ENCODE results near the gene MVD.

MVD gene

DNA sequence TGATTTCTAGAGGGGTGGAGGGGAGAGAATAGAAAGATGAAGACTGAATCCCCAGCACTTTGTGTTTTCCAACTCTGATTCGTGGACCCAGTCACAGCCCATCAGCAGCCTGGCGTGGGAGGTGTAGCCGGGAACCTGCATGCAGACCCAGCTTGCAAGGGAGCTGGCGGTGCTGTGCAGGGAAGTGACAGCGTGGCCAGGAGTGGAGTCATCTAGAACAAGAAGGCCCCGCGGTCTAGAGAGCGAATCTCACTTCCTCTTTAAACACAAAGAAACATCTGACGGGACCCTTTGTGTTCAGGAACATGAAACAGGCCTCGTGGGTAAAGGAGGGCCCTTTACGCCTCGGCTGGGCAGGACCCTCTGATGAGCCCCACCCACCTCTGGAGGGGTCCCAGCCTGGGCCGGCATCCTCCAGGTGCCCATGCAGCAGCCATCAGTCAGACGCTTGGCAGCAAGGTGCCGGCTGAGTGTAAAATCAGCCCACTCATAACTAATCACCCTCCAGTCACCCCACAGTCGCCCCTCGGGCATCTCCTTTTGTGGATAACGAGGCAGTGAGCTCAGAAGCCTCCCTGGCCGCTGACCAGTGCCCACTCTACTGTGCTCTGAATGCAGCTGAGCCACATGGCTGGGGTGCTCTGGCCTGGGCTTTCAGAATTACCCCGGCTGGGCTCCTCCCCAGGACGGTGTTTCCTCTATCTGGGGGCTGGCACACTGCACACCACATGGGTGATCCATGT is 19.0 kb upstream of the MVD start:
- Histone ChIP-seq H3K4me3 (ENCODE audit: low read depth in 1 of 2, low read length in 2 of 2) (peak overlapping the region; percentile 35 to 36), H3K36me3 (ENCODE audit: control insufficient read depth in 1 of 2, insufficient read depth in 2 of 2, low read length in 2 of 2) (peaks cover 0 to 3% of the 10 kb centered on the region in 2 donors), H3K4me1 (ENCODE audit: control insufficient read depth in 1 of 2, insufficient read depth in 2 of 2, low read length in 2 of 2) (peaks cover 20 to 42% of the 10 kb centered on the region in 2 donors), H3K9me3 (ENCODE audit: control insufficient read depth in 1 of 2, low read length in 2 of 2) (no peaks in the 10 kb centered on the region), H3K27ac (ENCODE audit: low read depth, low read length) (peak overlapping the region; percentile 63), H3K9ac (ENCODE audit: low read depth in 1 of 2, low read length in 2 of 2) (peak overlapping the region in 1 of 2 donors; percentile 25), H3K27me3 (ENCODE audit: control insufficient read depth in 1 of 2, insufficient read depth in 2 of 2, low read length in 2 of 2) (peaks cover 4 to 5% of the 10 kb centered on the region in 2 donors)

DNA sequence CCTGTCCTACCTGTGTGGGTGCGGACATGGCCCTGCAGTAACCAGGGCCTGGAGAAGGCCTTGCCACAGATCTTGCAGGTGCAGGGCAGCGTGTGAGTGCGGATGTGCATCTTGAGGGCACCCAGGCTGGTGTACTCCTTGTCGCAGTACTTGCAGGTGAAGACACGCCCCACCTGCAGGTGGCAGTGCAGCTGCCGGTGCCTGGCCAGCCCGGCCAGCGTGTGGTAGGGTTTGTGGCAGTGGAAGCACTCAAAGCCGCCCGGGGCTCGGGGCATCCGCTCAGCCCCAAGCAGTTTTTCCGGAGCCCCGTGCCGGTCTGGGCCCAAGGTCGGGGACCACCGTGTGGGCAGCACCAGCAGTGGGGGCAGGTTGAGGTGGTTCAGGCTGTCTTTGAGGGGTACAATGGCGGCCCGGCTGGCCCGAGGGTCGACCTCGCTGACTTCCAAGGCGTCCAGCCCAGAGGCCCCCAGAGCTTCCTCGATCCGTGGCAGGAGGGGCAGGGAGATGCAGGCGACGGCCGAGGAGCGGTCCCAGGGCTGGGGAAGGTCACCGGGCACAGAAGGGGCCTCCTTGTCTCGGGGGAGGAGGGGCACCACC is 18.3 kb upstream of the MVD start:
- H3K27me3 ChIP-seq (ENCODE audit: control insufficient read depth in 1 of 2, insufficient read depth in 2 of 2, low read length in 2 of 2), result peaks cover 4 to 5% of the 10 kb centered on the region in 2 donors
- peaks cover 0 to 3% of the 10 kb centered on the region in 2 donors for H3K36me3 ChIP-seq (ENCODE audit: control insufficient read depth in 1 of 2, insufficient read depth in 2 of 2, low read length in 2 of 2)
- H3K27ac ChIP-seq (ENCODE audit: low read depth, low read length), result no peak overlapping the region
- peak overlapping the region; percentile 35 to 36 for H3K4me3 ChIP-seq (ENCODE audit: low read depth in 1 of 2, low read length in 2 of 2)
- no peaks in the 10 kb centered on the region for H3K9me3 ChIP-seq (ENCODE audit: control insufficient read depth in 1 of 2, low read length in 2 of 2)
- peaks cover 16 to 38% of the 10 kb centered on the region in 2 donors for H3K4me1 ChIP-seq (ENCODE audit: control insufficient read depth in 1 of 2, insufficient read depth in 2 of 2, low read length in 2 of 2)
- peak overlapping the region in 1 of 2 donors; percentile 25 for H3K9ac ChIP-seq (ENCODE audit: low read depth in 1 of 2, low read length in 2 of 2)

DNA sequence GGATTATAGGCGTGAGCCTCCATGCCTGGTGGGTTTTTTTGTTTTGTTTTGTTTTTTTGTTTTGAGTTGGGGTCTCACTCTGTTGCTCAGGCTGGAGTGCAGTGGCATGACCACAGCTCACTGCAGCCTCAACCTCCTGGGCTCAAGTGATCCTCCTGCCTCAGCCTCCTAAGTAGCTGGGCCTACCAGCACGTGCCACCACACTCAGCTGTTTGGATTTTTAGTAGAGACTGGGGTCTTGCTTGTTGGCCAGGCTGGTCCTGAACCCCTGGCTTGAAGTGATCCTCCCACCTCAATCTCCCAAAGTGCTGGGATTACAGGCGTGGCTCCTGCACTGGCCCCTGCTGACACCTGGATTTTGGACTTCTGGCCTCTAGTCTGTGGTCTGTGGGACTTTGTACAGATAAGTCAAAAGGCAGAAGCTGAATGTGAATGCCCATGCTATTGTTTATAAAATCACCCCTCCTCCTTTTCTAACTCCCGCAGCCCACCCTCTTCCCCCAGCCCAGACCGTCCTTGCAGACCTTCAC is 17.7 kb upstream of the MVD start:
- Histone ChIP-seq H3K4me3 (ENCODE audit: low read depth in 1 of 2, low read length in 2 of 2) (no peak overlapping the region), H3K36me3 (ENCODE audit: control insufficient read depth in 1 of 2, insufficient read depth in 2 of 2, low read length in 2 of 2) (peaks cover 0 to 3% of the 10 kb centered on the region in 2 donors), H3K9me3 (ENCODE audit: control insufficient read depth in 1 of 2, low read length in 2 of 2) (no peaks in the 10 kb centered on the region), H3K27ac (ENCODE audit: low read depth, low read length) (no peak overlapping the region), H3K4me1 (ENCODE audit: control insufficient read depth in 1 of 2, insufficient read depth in 2 of 2, low read length in 2 of 2) (peaks cover 14 to 32% of the 10 kb centered on the region in 2 donors), H3K27me3 (ENCODE audit: control insufficient read depth in 1 of 2, insufficient read depth in 2 of 2, low read length in 2 of 2) (peaks cover 4% of the 10 kb centered on the region in 2 donors), H3K9ac (ENCODE audit: low read depth in 1 of 2, low read length in 2 of 2) (no peak overlapping the region)

DNA sequence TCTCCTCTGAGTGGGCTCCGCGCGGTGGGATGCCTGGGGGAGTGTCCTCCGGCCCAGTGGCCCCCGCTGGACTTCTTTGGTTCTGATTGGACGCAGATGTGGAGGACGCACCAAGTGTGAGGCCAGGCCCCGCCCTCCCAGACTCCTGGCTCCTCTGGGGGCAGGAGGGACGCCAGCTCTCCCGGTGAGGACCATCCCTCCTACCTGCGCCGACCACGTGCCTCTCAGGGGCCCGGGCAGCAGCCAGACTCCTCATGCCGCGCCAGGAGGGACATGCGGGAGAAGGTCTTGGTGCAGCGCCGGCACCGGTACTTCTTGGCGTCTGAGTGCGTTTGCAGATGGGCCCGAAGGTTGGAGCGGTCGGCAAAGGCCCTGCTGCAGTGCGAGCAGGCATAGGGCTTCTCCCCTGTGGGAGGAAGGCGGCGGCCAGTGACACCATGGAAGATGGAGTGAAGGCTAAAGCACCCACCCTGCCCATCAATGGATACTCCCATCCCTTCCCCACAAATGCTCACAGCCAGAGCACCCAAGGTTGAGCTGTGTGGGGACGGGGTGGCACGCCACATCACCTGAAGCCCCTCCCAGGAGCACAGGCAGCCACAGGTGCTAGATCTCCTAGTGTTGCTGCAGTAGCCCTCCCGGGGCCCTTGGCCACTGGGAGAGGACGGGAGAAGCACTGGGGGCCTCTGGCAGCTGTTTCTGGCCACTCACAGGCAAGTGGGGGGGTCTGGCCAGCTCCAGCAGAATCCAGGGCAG is 15.5 kb upstream of the MVD start:
- peaks cover 7 to 20% of the 10 kb centered on the region in 2 donors for H3K4me1 ChIP-seq (ENCODE audit: control insufficient read depth in 1 of 2, insufficient read depth in 2 of 2, low read length in 2 of 2)
- H3K9ac ChIP-seq (ENCODE audit: low read depth in 1 of 2, low read length in 2 of 2), result no peak overlapping the region
- H3K9me3 ChIP-seq (ENCODE audit: control insufficient read depth in 1 of 2, low read length in 2 of 2), result no peaks in the 10 kb centered on the region
- peaks cover 0 to 3% of the 10 kb centered on the region in 2 donors for H3K36me3 ChIP-seq (ENCODE audit: control insufficient read depth in 1 of 2, insufficient read depth in 2 of 2, low read length in 2 of 2)
- H3K4me3 ChIP-seq (ENCODE audit: low read depth in 1 of 2, low read length in 2 of 2), result no peak overlapping the region
- no peak overlapping the region for H3K27ac ChIP-seq (ENCODE audit: low read depth, low read length)
- H3K27me3 ChIP-seq (ENCODE audit: control insufficient read depth in 1 of 2, insufficient read depth in 2 of 2, low read length in 2 of 2), result no peaks in the 10 kb centered on the region

DNA sequence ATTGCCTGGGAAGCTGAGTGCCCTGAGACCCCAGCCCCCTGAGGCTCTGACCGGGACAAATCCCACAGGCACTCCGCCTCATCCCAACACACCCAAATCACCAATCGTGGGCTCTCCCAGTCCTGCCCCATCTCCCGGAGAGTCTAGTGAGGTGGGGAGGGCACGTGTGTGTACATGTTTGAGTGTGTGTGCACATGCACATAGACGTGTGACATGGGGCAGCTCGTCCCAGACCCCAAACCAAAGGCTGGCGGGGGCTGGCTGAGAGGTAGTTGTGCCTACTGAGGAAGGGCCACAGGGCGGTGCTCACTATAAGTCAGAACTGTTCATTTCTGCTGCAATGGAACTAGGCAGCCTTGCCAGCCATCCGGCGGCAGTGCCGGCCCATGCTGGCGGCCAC is 14.8 kb upstream of the MVD start:
- H3K9me3 ChIP-seq (ENCODE audit: control insufficient read depth in 1 of 2, low read length in 2 of 2), result no peaks in the 10 kb centered on the region
- H3K27ac ChIP-seq (ENCODE audit: low read depth, low read length), result no peak overlapping the region
- H3K4me3 ChIP-seq (ENCODE audit: low read depth in 1 of 2, low read length in 2 of 2), result no peak overlapping the region
- H3K36me3 ChIP-seq (ENCODE audit: control insufficient read depth in 1 of 2, insufficient read depth in 2 of 2, low read length in 2 of 2), result peaks cover 0 to 3% of the 10 kb centered on the region in 2 donors
- H3K27me3 ChIP-seq (ENCODE audit: control insufficient read depth in 1 of 2, insufficient read depth in 2 of 2, low read length in 2 of 2), result no peaks in the 10 kb centered on the region
- H3K9ac ChIP-seq (ENCODE audit: low read depth in 1 of 2, low read length in 2 of 2), result no peak overlapping the region
- peaks cover 7 to 20% of the 10 kb centered on the region in 2 donors for H3K4me1 ChIP-seq (ENCODE audit: control insufficient read depth in 1 of 2, insufficient read depth in 2 of 2, low read length in 2 of 2)

DNA sequence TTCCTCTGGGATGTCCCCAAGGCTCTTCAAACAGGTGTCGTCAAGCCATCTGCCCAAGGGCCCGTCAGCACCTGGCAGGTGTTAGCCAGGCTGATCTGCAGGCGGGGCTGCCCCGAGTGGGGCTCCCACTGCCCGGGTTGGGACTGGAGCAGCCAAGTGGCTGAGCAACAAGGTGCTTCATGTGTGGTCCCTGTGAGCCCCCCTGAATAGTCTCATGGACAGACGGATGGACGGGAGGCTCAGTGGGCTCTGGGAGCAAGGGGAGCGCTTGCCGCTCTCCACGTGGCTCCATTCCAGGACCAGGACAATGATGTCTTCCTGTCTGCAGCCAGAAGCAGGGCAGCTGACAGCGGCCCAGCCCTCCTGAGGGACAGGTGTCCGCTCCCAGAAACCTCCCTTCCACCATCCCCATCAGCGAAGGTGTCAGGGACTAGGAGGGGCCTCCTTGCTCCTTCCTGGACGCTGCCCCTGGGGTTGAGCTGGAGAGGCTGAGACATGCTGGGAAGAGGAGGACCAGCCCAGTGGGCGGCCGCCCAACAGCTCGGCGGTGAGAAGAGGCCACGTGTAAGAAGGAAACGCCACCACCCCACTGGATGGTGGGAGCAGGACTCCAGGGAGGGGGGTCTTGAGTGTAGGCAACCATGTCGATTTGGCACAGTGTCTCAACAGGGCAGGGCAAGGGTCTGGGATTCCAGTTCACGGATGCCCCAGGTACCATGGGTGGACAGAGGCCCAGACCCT is 13.8 kb upstream of the MVD start:
- Histone ChIP-seq H3K4me3 (ENCODE audit: low read depth in 1 of 2, low read length in 2 of 2) (no peak overlapping the region), H3K9ac (ENCODE audit: low read depth in 1 of 2, low read length in 2 of 2) (no peak overlapping the region), H3K9me3 (ENCODE audit: control insufficient read depth in 1 of 2, low read length in 2 of 2) (no peaks in the 10 kb centered on the region), H3K27ac (ENCODE audit: low read depth, low read length) (no peak overlapping the region), H3K4me1 (ENCODE audit: control insufficient read depth in 1 of 2, insufficient read depth in 2 of 2, low read length in 2 of 2) (peaks cover 0 to 12% of the 10 kb centered on the region in 2 donors), H3K36me3 (ENCODE audit: control insufficient read depth in 1 of 2, insufficient read depth in 2 of 2, low read length in 2 of 2) (peaks cover 0 to 3% of the 10 kb centered on the region in 2 donors), H3K27me3 (ENCODE audit: control insufficient read depth in 1 of 2, insufficient read depth in 2 of 2, low read length in 2 of 2) (no peaks in the 10 kb centered on the region)

DNA sequence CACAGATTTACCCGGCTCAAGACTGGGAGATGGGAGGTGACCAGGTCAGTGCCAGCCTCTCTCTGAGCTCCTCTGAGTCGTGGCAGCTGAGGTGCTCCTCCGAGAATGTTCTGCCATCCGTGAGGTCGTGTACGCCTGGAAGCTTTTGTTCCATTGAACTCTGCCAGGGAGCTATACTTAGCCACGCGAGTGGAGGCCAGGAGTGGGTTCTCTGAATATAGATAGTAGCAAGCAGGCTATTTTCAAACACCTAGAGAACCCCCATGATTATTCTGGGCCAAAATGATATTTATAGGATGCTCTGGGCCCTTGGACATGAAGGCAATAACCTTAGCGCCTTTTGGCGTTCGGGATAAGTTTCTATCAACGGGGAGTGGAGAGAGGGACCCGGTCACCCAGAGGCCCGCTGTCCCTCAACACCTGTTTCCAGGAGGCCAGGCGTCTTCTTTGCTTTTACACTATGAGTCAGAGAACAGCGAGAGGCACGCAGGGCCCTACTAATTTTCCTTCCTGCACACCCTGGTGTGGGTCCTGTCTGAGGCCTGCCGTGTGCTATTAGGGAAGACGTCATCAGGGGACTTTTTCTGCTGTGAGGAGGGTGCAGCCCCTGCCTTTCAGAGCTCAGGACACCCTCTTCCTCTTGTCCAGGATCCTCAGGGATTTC is 11.0 kb upstream of the MVD start:
- Histone ChIP-seq H3K9me3 (ENCODE audit: control insufficient read depth in 1 of 2, low read length in 2 of 2) (no peaks in the 10 kb centered on the region), H3K4me1 (ENCODE audit: control insufficient read depth in 1 of 2, insufficient read depth in 2 of 2, low read length in 2 of 2) (no peaks in the 10 kb centered on the region), H3K36me3 (ENCODE audit: control insufficient read depth in 1 of 2, insufficient read depth in 2 of 2, low read length in 2 of 2) (peaks cover 0 to 3% of the 10 kb centered on the region in 2 donors), H3K27me3 (ENCODE audit: control insufficient read depth in 1 of 2, insufficient read depth in 2 of 2, low read length in 2 of 2) (no peaks in the 10 kb centered on the region), H3K9ac (ENCODE audit: low read depth in 1 of 2, low read length in 2 of 2) (no peak overlapping the region), H3K27ac (ENCODE audit: low read depth, low read length) (no peak overlapping the region), H3K4me3 (ENCODE audit: low read depth in 1 of 2, low read length in 2 of 2) (no peak overlapping the region)

DNA sequence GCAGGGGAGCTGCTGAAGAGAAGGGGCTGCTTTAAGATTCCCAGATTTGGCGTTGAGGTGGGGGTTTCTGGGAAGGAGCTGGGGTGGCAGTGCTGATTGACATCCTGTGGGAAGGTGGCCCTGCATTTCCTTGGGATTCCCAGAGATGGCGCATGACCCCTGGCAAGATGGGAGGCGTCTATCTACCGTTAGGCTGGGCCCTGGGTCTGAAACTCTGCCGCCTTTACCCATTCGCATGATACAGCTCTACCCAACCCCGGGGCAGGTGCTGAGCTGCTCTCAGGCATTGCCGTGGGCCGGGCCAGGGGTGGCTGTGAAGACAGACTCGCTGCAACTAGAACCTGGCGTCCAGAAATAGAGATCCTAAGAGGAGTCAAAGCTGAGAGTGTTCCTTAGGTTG is 9.9 kb upstream of the MVD start:
- H3K27me3 ChIP-seq (ENCODE audit: control insufficient read depth in 1 of 2, insufficient read depth in 2 of 2, low read length in 2 of 2), result no peaks in the 10 kb centered on the region
- no peaks in the 10 kb centered on the region for H3K4me1 ChIP-seq (ENCODE audit: control insufficient read depth in 1 of 2, insufficient read depth in 2 of 2, low read length in 2 of 2)
- H3K27ac ChIP-seq (ENCODE audit: low read depth, low read length), result no peak overlapping the region
- H3K9ac ChIP-seq (ENCODE audit: low read depth in 1 of 2, low read length in 2 of 2), result no peak overlapping the region
- H3K4me3 ChIP-seq (ENCODE audit: low read depth in 1 of 2, low read length in 2 of 2), result no peak overlapping the region
- peaks cover 0 to 3% of the 10 kb centered on the region in 2 donors for H3K36me3 ChIP-seq (ENCODE audit: control insufficient read depth in 1 of 2, insufficient read depth in 2 of 2, low read length in 2 of 2)
- H3K9me3 ChIP-seq (ENCODE audit: control insufficient read depth in 1 of 2, low read length in 2 of 2), result no peaks in the 10 kb centered on the region

DNA sequence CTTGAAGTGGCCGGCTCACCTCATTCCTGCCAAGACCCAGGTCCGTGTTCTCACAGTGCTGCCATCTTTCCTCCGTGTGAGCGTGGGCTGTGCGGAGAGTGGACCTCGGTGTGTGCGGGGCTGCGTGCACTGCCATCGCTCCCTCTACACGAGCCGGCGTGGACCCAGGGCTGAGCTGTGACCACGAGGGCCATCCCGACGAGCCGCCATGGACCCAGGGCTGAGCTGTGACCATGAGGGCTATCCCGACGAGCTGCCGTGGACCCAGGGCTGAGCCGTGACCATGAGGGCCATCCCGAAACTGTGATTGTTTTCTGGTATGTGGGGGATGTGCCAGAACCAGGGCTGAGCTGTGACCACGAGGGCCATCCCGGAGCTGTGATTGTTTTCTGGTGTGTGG is 8.9 kb upstream of the MVD start:
- Histone ChIP-seq H3K9me3 (ENCODE audit: control insufficient read depth in 1 of 2, low read length in 2 of 2) (no peaks in the 10 kb centered on the region), H3K9ac (ENCODE audit: low read depth in 1 of 2, low read length in 2 of 2) (no peak overlapping the region), H3K4me3 (ENCODE audit: low read depth in 1 of 2, low read length in 2 of 2) (no peak overlapping the region), H3K27me3 (ENCODE audit: control insufficient read depth in 1 of 2, insufficient read depth in 2 of 2, low read length in 2 of 2) (no peaks in the 10 kb centered on the region), H3K27ac (ENCODE audit: low read depth, low read length) (no peak overlapping the region), H3K4me1 (ENCODE audit: control insufficient read depth in 1 of 2, insufficient read depth in 2 of 2, low read length in 2 of 2) (no peaks in the 10 kb centered on the region), H3K36me3 (ENCODE audit: control insufficient read depth in 1 of 2, insufficient read depth in 2 of 2, low read length in 2 of 2) (no peaks in the 10 kb centered on the region)

Data from duodenal mucosa (tissue), 2 donors.